Measurements from ENCODE around the gene MSTN.

The MSTN gene
- 0 reads per million in 2 donors for total RNA-seq

GRCh38 chr2:190062601-190063000 lies at the start of gene MSTN:
Gene MSTN, minus strand, starts transcription at chr2:190062729. Its CDS starts 133 bp downstream, at chr2:190062596.
- DNase-seq, result no peak

GRCh38 chr2:190111166-190111565 lies 48.6 kb upstream of the MSTN start:
- no peak for DNase-seq

- DNase-seq, result no peak
These were observed 48.2 kb upstream of the MSTN start for GRCh38 chr2:190110699-190111098.

- DNase-seq, result no peak
These were observed 47.6 kb upstream of the MSTN start for GRCh38 chr2:190110131-190110530.

GRCh38 chr2:190107409-190107808 lies 44.9 kb upstream of the MSTN start:
- no peak for DNase-seq

- no peak for DNase-seq
These were observed 44.3 kb upstream of the MSTN start for GRCh38 chr2:190106783-190107182.

- DNase-seq, result no peak
These were observed 43.0 kb upstream of the MSTN start for GRCh38 chr2:190105554-190105953.

- DNase-seq, result no peak
These were observed 40.6 kb upstream of the MSTN start for GRCh38 chr2:190103144-190103543.

- DNase-seq, result no peak
These were observed 37.6 kb upstream of the MSTN start for GRCh38 chr2:190099890-190100697.

- no peak for DNase-seq
These were observed 36.3 kb upstream of the MSTN start for GRCh38 chr2:190098851-190099250.

GRCh38 chr2:190097115-190097514 lies 34.6 kb upstream of the MSTN start:
- DNase-seq, result no peak

- no peak for DNase-seq
These were observed 31.9 kb upstream of the MSTN start for GRCh38 chr2:190094316-190094871.

- DNase-seq, result no peak
These were observed 31.3 kb upstream of the MSTN start for GRCh38 chr2:190093793-190094192.

GRCh38 chr2:190090148-190090547 lies 27.6 kb upstream of the MSTN start:
- no peak for DNase-seq

GRCh38 chr2:190088917-190089316 lies 26.4 kb upstream of the MSTN start:
- DNase-seq, result no peak

GRCh38 chr2:190084704-190085103 lies 22.2 kb upstream of the MSTN start:
- DNase-seq, result no peak

- no peak for DNase-seq
These were observed 19.6 kb upstream of the MSTN start for GRCh38 chr2:190082118-190082517.

GRCh38 chr2:190080527-190081049 lies 18.1 kb upstream of the MSTN start:
- no peak for DNase-seq

- no peak for DNase-seq
These were observed 16.6 kb upstream of the MSTN start for GRCh38 chr2:190079160-190079559.

GRCh38 chr2:190075623-190076022 lies 13.1 kb upstream of the MSTN start:
- DNase-seq, result no peak

- no peak for DNase-seq
These were observed 7.6 kb upstream of the MSTN start for GRCh38 chr2:190069936-190070696.

- DNase-seq, result no peak
These were observed 6.2 kb upstream of the MSTN start for GRCh38 chr2:190068764-190069163.

- no peak for DNase-seq
These were observed 3.3 kb upstream of the MSTN start for GRCh38 chr2:190065839-190066238.

GRCh38 chr2:190063624-190064023 lies 1.1 kb upstream of the MSTN start:
- DNase-seq, result no peak

Data from T-helper 9 cell (primary cell).